ENCODE measurements around the gene POMT2.
"Not testable (repeated sequence)": the region's sequence is repeated elsewhere in the genome, so short reads cannot be mapped to it uniquely, and the experiment has no call there.

POMT2 gene

GRCh38 chr14:77320238-77320935 lies at the start of gene POMT2:
Gene POMT2 (minus strand): TSS chr14:77320883. CDS start chr14:77320681, 202 bp downstream.
- peak; percentile 38 to 91 (median 86) for DNase-seq

GRCh38 chr14:77369285-77369684 lies 48.6 kb upstream of the POMT2 start:
- DNase-seq, result no peak

GRCh38 chr14:77364146-77364545 lies 43.5 kb upstream of the POMT2 start:
- no peak for DNase-seq

GRCh38 chr14:77359626-77360025 lies 38.9 kb upstream of the POMT2 start:
- no peak for DNase-seq

GRCh38 chr14:77356899-77357298 lies 36.2 kb upstream of the POMT2 start:
- DNase-seq, result no peak

GRCh38 chr14:77355811-77356210 lies 35.1 kb upstream of the POMT2 start:
- no peak for DNase-seq

- no peak for DNase-seq
Observed at GRCh38 chr14:77353469-77354141, 32.9 kb upstream of the POMT2 start.

- no peak for DNase-seq
Observed at GRCh38 chr14:77347751-77348150, 27.1 kb upstream of the POMT2 start.

GRCh38 chr14:77346495-77346894 lies 25.8 kb upstream of the POMT2 start:
- DNase-seq, result no peak

GRCh38 chr14:77344377-77344996 lies 23.8 kb upstream of the POMT2 start:
- DNase-seq, result no peak

- DNase-seq, result no peak
Observed at GRCh38 chr14:77343662-77344061, 23.0 kb upstream of the POMT2 start.

- DNase-seq, result no peak
Observed at GRCh38 chr14:77342726-77343397, 22.2 kb upstream of the POMT2 start.

- DNase-seq, result no peak
Observed at GRCh38 chr14:77340389-77340788, 19.7 kb upstream of the POMT2 start.

GRCh38 chr14:77339407-77339806 lies 18.7 kb upstream of the POMT2 start:
- no peak for DNase-seq

GRCh38 chr14:77338302-77338701 lies 17.6 kb upstream of the POMT2 start:
- DNase-seq, result no peak

GRCh38 chr14:77337880-77338279 lies 17.2 kb upstream of the POMT2 start:
- no peak for DNase-seq

GRCh38 chr14:77337255-77337654 lies 16.6 kb upstream of the POMT2 start:
- not testable (repeated sequence) for DNase-seq

- DNase-seq, result no peak
Observed at GRCh38 chr14:77335576-77335975, 14.9 kb upstream of the POMT2 start.

- no peak for DNase-seq
Observed at GRCh38 chr14:77329872-77330271, 9.2 kb upstream of the POMT2 start.

GRCh38 chr14:77327111-77327510 lies 6.4 kb upstream of the POMT2 start:
- DNase-seq, result no peak

- DNase-seq, result no peak
Observed at GRCh38 chr14:77325746-77326094, 5.0 kb upstream of the POMT2 start.

- no peak for DNase-seq
Observed at GRCh38 chr14:77324816-77325745, 4.4 kb upstream of the POMT2 start.
